ENCODE measurements around the gene PDE4D. TPM values are rescaled to one million over a fixed set of nuclear protein-coding genes. Genes with fewer than 3 reads are reported as not detected.
"Not testable (repeated sequence)": the region's sequence is repeated elsewhere in the genome, so short reads cannot be mapped to it uniquely, and the experiment has no call there.

The PDE4D gene
- total and polyA plus RNA-seq, 2 donors (not counting 1 experiment from before 2014, with no cell fraction given): 14.9 to 171 TPM

DNA sequence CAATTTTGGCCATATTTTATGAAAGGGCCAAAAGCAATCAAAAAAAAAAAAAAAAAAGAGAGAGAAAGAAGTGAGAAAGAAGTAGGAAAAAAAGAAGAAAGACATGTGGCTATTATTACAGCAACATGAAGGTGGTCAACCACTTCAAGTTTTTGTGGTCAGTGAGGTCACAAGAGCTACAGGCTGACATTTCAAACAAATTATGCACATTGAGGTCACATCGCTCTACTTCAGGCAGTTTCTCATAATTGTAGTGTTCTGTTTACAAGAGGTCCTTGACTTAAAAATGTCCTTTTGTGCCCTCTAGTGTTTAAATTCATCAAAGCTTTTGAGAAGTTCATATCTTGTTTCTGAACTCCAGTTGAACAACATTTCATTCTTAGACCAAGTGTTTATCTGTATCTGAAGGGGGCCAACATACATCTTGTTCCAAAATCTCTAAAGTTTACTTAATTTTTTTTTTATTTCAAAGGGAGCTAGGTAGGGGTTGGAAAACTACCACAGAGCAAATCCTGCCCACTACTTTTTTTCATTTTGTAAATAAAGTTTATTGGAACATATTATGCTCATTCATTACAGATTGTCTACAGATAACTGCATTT lies 513.1 kb downstream of the PDE4D start:
- CTCF ChIA-PET: interaction anchor here (0.6 to 2.7 kb wide), 30 partner anchors 8 to 1290 kb away, joined by 3 to 68 read pairs (median 5); no protein-coding TSS in a partner anchor
- peak; percentile 85 for ATAC-seq (ENCODE audit: low read depth)
- POLR2A ChIA-PET: no interaction called here
- Histone ChIP-seq H3K79me2 (ENCODE audit: control insufficient read depth, insufficient read depth, low read length) (no peaks in the 10 kb centered on the region), H3K9ac (ENCODE audit: low read length) (no peak overlapping the region), H3K4me2 (replicated peaks; ENCODE audit: low read depth, low read length, poor library complexity, severe bottlenecking) (peak overlapping the region; percentile 29), H4K20me1 (ENCODE audit: control insufficient read depth, insufficient read depth, low read length, poor library complexity, severe bottlenecking) (no peaks in the 10 kb centered on the region), H3K36me3 (replicated peaks in 1 of 2; ENCODE audit: control extremely low read depth in 1 of 2, control insufficient read depth in 1 of 2, extremely low read depth in 1 of 2, insufficient read depth in 2 of 2, low read length in 1 of 2) (no peaks in the 10 kb centered on the region), H3K9me3 (ENCODE audit: control extremely low read depth in 1 of 3, control insufficient read depth in 2 of 3, insufficient read depth in 1 of 3, low read length in 2 of 3) (no peaks in the 10 kb centered on the region), H3K4me1 (ENCODE audit: control insufficient read depth in 2 of 2, insufficient read depth in 2 of 2, low read length in 2 of 2) (no peaks in the 10 kb centered on the region), H3K4me3 (ENCODE audit: control extremely low read depth in 1 of 5, extremely low read depth in 1 of 5, insufficient read depth in 1 of 5, low read depth in 2 of 5, low read length in 4 of 5) (no peak overlapping the region), H3K27ac (ENCODE audit: low read length in 2 of 2) (no peak overlapping the region), H3K27me3 (replicated peaks in 1 of 4; ENCODE audit: control extremely low read depth in 1 of 4, control insufficient read depth in 3 of 4, insufficient read depth in 4 of 4, low read length in 3 of 4) (no peaks in the 10 kb centered on the region), H2AFZ (ENCODE audit: insufficient read depth, low read depth, low read length, poor library complexity, severe bottlenecking) (peak overlapping the region; percentile 48)
- TF ChIP-seq, protein P1, sequence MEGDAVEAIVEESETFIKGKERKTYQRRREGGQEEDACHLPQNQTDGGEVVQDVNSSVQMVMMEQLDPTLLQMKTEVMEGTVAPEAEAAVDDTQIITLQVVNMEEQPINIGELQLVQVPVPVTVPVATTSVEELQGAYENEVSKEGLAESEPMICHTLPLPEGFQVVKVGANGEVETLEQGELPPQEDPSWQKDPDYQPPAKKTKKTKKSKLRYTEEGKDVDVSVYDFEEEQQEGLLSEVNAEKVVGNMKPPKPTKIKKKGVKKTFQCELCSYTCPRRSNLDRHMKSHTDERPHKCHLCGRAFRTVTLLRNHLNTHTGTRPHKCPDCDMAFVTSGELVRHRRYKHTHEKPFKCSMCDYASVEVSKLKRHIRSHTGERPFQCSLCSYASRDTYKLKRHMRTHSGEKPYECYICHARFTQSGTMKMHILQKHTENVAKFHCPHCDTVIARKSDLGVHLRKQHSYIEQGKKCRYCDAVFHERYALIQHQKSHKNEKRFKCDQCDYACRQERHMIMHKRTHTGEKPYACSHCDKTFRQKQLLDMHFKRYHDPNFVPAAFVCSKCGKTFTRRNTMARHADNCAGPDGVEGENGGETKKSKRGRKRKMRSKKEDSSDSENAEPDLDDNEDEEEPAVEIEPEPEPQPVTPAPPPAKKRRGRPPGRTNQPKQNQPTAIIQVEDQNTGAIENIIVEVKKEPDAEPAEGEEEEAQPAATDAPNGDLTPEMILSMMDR (IDR thresholded peaks at IDR 0.05): peak; percentile 72
- TF ChIP-seq EZH2 (IDR thresholded peaks at IDR 0.05; ENCODE audit: borderline replicate concordance, insufficient read depth, low read depth, low read length, poor library complexity, severe bottlenecking): no peak
- intact Hi-C loops (cut with micrococcal nuclease): loop anchor here (1.0 to 5.0 kb wide), 3 partner anchors 192 to 493 kb away; no protein-coding TSS in a partner anchor
- WGBS (ENCODE audit: insufficient coverage): no CpG with 5 or more reads among the region's 1 CpG
- DNase-seq: peak; percentile 64
- Mint-ChIP-seq H3K27me3 (no peaks in the 10 kb centered on the region), H3K4me1 (peaks cover 5% of the 10 kb centered on the region), H3K4me3 (no peak overlapping the region), H3K27ac (no peak overlapping the region), H3K9me3 (ENCODE audit: insufficient read depth) (no peaks in the 10 kb centered on the region)

DNA sequence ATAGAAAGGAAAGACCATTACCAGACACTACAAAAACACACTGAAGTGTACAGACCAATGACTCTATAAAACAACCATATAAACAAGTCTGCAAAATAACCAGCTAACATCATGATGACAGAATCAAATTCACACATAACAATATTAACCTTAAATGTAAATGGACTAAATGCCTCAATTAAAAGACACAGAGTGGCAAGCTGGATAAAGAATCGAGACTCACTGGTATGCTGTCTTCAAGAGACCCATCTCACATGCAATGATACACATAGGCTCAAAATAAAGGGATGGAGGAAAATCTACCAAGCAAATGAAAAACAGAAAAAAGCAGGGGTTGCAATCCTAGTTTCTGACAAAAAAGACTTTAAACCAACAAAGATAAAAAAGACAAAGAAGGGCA lies 519.5 kb downstream of the PDE4D start:
- H3K27me3 ChIP-seq (replicated peaks in 1 of 4; ENCODE audit: control extremely low read depth in 1 of 4, control insufficient read depth in 3 of 4, insufficient read depth in 4 of 4, low read length in 3 of 4); H3K4me1 ChIP-seq (ENCODE audit: control insufficient read depth in 2 of 2, insufficient read depth in 2 of 2, low read length in 2 of 2); H2AFZ ChIP-seq (ENCODE audit: insufficient read depth, low read depth, low read length, poor library complexity, severe bottlenecking); H3K4me2 ChIP-seq (replicated peaks; ENCODE audit: low read depth, low read length, poor library complexity, severe bottlenecking); H3K4me1 Mint-ChIP-seq; H3K9ac ChIP-seq (ENCODE audit: low read length); H4K20me1 ChIP-seq (ENCODE audit: control insufficient read depth, insufficient read depth, low read length, poor library complexity, severe bottlenecking); H3K27me3 Mint-ChIP-seq; H3K4me3 ChIP-seq (ENCODE audit: control extremely low read depth in 1 of 5, extremely low read depth in 1 of 5, insufficient read depth in 1 of 5, low read depth in 2 of 5, low read length in 4 of 5); H3K27ac Mint-ChIP-seq; DNase-seq; H3K4me3 Mint-ChIP-seq; H3K79me2 ChIP-seq (ENCODE audit: control insufficient read depth, insufficient read depth, low read length); intact Hi-C loops (cut with micrococcal nuclease); H3K36me3 ChIP-seq (replicated peaks in 1 of 2; ENCODE audit: control extremely low read depth in 1 of 2, control insufficient read depth in 1 of 2, extremely low read depth in 1 of 2, insufficient read depth in 2 of 2, low read length in 1 of 2); ATAC-seq (ENCODE audit: low read depth); H3K27ac ChIP-seq (ENCODE audit: low read length in 2 of 2); POLR2A ChIA-PET; H3K9me3 Mint-ChIP-seq (ENCODE audit: insufficient read depth): not testable (repeated sequence)
- WGBS (ENCODE audit: insufficient coverage): no CpG with 5 or more reads among the region's 1 CpG
- peaks cover 0 to 14% (median 4%) of the 10 kb centered on the region in 3 donors for H3K9me3 ChIP-seq (ENCODE audit: control extremely low read depth in 1 of 3, control insufficient read depth in 2 of 3, insufficient read depth in 1 of 3, low read length in 2 of 3)
- CTCF ChIA-PET: interaction anchor here (1.5 to 11.0 kb wide), 4 partner anchors 10 to 185 kb away, joined by 3 to 94 read pairs (median 7); no protein-coding TSS in a partner anchor
